Measurements from ENCODE around the gene ZBTB44. TPM values are rescaled to one million over a fixed set of nuclear protein-coding genes. Genes with fewer than 3 reads are reported as not detected.

Gene ZBTB44
- total and polyA plus RNA-seq, 7 donors = 9.2 to 162 (median 73.0) TPM

DNA sequence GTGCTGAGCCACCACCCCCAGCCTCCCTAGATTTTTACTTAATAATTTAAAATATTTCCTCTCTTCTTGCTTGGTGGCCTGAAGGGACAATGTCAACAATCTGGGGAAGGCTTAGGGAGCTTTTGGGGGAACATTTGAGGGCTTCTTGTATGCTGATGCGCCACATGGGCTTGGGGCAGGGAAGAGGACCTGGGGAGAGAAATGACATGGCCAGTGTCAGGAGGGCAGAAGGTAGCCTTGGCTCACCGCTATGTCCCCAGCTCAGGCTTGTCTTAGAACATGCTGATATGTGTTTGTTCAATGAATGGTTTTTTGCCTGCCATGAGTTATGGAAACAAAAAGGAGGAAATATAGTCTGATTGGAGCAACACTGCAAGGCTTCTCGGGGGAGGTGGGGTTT is 103.6 kb downstream of the ZBTB44 start:
- intact Hi-C loops (cut with DNase I) = loop anchor here (5.0 to 10.0 kb wide), 3 partner anchors 176 to 684 kb away; no protein-coding TSS in a partner anchor
- TF ChIP-seq POLR2A (IDR thresholded peaks at IDR 0.05) = no peak
- TF ChIP-seq EP300 (IDR thresholded peaks at IDR 0.05) = no peak
- TF ChIP-seq POLR2AphosphoS5 (IDR thresholded peaks at IDR 0.05) = no peak
- TF ChIP-seq, protein P1, sequence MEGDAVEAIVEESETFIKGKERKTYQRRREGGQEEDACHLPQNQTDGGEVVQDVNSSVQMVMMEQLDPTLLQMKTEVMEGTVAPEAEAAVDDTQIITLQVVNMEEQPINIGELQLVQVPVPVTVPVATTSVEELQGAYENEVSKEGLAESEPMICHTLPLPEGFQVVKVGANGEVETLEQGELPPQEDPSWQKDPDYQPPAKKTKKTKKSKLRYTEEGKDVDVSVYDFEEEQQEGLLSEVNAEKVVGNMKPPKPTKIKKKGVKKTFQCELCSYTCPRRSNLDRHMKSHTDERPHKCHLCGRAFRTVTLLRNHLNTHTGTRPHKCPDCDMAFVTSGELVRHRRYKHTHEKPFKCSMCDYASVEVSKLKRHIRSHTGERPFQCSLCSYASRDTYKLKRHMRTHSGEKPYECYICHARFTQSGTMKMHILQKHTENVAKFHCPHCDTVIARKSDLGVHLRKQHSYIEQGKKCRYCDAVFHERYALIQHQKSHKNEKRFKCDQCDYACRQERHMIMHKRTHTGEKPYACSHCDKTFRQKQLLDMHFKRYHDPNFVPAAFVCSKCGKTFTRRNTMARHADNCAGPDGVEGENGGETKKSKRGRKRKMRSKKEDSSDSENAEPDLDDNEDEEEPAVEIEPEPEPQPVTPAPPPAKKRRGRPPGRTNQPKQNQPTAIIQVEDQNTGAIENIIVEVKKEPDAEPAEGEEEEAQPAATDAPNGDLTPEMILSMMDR (IDR thresholded peaks at IDR 0.05) = no peak
- Histone ChIP-seq H3K4me3 (no peak overlapping the region), H3K27me3 (no peaks in the 10 kb centered on the region), H3K27ac (no peak overlapping the region), H3K9me3 (no peaks in the 10 kb centered on the region), H3K36me3 (no peaks in the 10 kb centered on the region), H3K4me1 (peaks cover 0 to 8% (median 0%) of the 10 kb centered on the region in 4 donors)
- no peak for DNase-seq
- 73 to 85% methylated on average over 3 of the region's 3 CpGs for WGBS, 2 donors

DNA sequence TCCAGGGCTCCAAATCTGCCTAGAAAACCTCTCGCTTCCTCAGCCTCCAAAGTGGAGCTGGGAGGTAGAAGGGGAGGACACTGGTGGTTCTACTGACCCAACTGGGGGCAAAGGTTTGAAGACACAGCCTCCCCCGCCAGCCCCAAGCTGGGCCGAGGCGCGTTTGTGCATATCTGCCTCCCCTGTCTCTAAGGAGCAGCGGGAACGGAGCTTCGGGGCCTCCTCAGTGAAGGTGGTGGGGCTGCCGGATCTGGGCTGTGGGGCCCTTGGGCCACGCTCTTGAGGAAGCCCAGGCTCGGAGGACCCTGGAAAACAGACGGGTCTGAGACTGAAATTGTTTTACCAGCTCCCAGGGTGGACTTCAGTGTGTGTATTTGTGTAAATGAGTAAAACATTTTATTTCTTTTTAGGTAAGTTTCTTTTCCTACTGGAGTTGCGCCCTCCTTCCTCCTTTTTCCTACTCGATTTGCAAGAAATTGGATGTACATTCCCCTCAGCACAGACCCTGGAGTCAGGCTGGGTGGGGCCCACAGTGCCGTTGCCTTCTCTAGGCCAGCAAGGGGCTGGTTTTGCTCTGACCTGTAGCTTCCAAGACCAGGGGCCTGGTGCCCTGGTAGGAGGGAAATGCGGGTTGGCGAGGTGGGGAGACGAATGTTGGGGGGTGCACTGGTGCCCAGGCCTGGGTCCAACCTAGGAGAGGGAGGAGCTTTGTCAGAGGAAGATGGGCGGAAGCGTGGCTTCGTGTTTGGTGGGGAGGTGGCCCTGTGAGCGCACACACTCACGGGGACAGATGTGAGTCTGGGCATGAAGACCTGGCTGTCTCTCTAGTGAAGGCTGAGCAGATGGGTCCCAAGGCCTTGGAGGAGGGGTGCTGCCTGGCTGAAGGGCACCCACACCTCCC is 104.5 kb downstream of the ZBTB44 start:
- peaks cover 0 to 8% (median 0%) of the 10 kb centered on the region in 4 donors for H3K4me1 ChIP-seq
- TF ChIP-seq POLR2A (IDR thresholded peaks at IDR 0.05) (no peak), POLR2AphosphoS5 (IDR thresholded peaks at IDR 0.05) (no peak), EP300 (IDR thresholded peaks at IDR 0.05) (no peak)
- no peak overlapping the region for H3K4me3 ChIP-seq
- H3K27ac ChIP-seq = no peak overlapping the region
- no peaks in the 10 kb centered on the region for H3K9me3 ChIP-seq
- H3K27me3 ChIP-seq = no peaks in the 10 kb centered on the region
- DNase-seq = peak; percentile 49
- no peaks in the 10 kb centered on the region for H3K36me3 ChIP-seq
- WGBS, 2 donors = 82 to 90% methylated on average over 23 of the region's 23 CpGs
- intact Hi-C loops (cut with DNase I) = loop anchor here (5.0 to 10.0 kb wide), 3 partner anchors 177 to 685 kb away; no protein-coding TSS in a partner anchor

DNA sequence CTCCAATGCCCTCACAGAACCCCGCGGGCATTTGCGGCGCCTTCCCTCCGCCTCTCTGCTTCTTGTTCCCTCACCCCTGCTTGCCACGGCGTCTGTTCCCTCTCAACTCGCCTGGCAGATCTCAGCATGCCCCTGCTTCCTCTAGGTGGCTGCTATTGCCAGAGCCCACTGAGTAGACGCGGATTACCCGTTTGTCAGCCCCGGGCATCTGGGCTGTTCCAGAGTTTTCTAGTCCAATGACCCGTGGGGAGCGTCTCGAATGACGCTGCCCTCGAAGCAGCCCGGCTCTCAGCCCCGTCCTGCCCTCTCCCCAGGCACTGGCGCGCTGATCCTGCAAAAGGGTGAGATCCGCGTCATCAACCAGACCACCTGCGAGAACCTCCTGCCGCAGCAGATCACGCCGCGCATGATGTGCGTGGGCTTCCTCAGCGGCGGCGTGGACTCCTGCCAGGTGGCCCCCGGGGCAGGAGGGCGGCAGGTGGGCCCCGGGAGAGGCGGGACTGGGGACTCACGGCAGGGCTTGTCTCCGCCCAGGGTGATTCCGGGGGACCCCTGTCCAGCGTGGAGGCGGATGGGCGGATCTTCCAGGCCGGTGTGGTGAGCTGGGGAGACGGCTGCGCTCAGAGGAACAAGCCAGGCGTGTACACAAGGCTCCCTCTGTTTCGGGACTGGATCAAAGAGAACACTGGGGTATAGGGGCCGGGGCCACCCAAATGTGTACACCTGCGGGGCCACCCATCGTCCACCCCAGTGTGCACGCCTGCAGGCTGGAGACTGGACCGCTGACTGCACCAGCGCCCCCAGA is 105.4 kb downstream of the ZBTB44 start:
- DNase-seq = peak; percentile 66
- 88 to 93% methylated on average over 53 of the region's 53 CpGs for WGBS, 2 donors

DNA sequence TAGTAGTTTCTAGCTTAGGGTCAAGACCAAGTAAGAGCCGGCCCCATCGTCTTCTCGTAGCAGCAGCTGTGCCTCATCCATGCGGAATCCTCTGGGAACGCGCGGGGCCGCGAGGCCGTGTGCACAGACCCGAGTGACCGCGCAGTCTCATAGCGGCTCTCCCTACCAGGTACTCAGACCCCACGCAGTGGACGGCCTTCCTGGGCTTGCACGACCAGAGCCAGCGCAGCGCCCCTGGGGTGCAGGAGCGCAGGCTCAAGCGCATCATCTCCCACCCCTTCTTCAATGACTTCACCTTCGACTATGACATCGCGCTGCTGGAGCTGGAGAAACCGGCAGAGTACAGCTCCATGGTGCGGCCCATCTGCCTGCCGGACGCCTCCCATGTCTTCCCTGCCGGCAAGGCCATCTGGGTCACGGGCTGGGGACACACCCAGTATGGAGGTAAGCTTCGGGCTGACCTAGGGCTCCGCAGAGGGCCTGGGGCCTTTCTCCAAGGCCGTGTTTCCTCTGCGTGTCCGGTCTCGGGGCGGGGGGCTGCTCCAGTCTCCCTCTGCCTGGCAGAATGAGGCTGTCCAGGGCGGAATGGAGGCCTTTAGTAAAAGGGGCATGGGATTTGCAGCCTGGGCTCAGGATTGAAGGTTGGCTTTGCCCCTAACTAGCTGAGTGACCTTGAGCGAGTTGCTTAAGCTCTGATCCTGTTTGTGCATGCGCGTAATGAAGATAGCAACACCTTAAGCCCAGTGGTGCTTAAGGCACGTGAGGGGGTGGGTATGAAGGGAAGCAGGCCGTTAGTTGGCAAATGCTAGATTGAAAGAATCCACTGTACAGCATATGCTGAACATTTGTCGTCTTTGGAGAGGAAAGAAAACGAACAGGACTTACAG is 106.2 kb downstream of the ZBTB44 start:
- WGBS, 2 donors = 93 to 94% methylated on average over 45 of the region's 45 CpGs
- TF ChIP-seq EP300 (IDR thresholded peaks at IDR 0.05) (no peak), POLR2AphosphoS5 (IDR thresholded peaks at IDR 0.05) (no peak), POLR2A (IDR thresholded peaks at IDR 0.05) (no peak)
- TF ChIP-seq, protein P1 (IDR thresholded peaks at IDR 0.05) = no peak
- intact Hi-C loops (cut with DNase I) = no loop called here
- Histone ChIP-seq H3K36me3 (no peaks in the 10 kb centered on the region), H3K27me3 (no peaks in the 10 kb centered on the region), H3K4me3 (no peak overlapping the region), H3K4me1 (peaks cover 0 to 8% (median 0%) of the 10 kb centered on the region in 4 donors), H3K27ac (peak overlapping the region in 2 of 4 donors; percentile 31 to 51), H3K9me3 (no peaks in the 10 kb centered on the region)
- DNase-seq = peak; percentile 62

More for the DNA sequence above, 105.4 kb downstream of the ZBTB44 start:
- Histone ChIP-seq H3K4me3 (no peak overlapping the region), H3K9me3 (no peaks in the 10 kb centered on the region), H3K27me3 (no peaks in the 10 kb centered on the region), H3K27ac (peak overlapping the region in 2 of 4 donors; percentile 31 to 51), H3K4me1 (peaks cover 0 to 8% (median 0%) of the 10 kb centered on the region in 4 donors), H3K36me3 (no peaks in the 10 kb centered on the region)
- intact Hi-C loops (cut with DNase I) = no loop called here
- TF ChIP-seq POLR2AphosphoS5 (IDR thresholded peaks at IDR 0.05) (peak in 1 of 4 donors; percentile 47), EP300 (IDR thresholded peaks at IDR 0.05) (no peak)

DNA sequence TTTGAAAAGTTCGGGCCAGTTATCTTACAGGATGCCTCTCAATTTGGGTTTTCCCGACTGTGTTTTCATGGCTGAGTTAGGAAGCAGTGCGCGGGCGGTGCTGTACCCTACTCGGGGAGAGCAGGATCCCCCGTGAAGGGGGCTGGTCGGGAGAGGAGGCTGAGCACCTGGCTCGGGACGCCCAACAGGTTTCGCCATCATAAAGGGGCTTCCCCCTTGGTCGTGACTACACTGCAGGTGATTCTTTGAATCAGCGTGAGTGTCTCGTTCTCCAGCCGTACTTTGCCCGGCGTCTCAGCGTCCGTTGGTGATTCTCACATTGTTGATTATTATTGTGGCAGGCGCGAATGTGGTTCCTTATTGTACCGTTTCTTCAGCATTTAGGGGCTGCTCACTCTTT is 108.6 kb downstream of the ZBTB44 start:
- intact Hi-C loops (cut with DNase I) = no loop called here
- peak; percentile 43 for DNase-seq
- Histone ChIP-seq H3K27me3 (no peaks in the 10 kb centered on the region), H3K36me3 (no peaks in the 10 kb centered on the region), H3K4me3 (no peak overlapping the region), H3K9me3 (no peaks in the 10 kb centered on the region), H3K4me1 (no peaks in the 10 kb centered on the region), H3K27ac (no peak overlapping the region)
- WGBS, 2 donors = 27 to 81% methylated on average over 22 of the region's 22 CpGs
- TF ChIP-seq, protein P1 (IDR thresholded peaks at IDR 0.05) = no peak
- TF ChIP-seq EP300 (IDR thresholded peaks at IDR 0.05) = no peak
- TF ChIP-seq POLR2AphosphoS5 (IDR thresholded peaks at IDR 0.05) = no peak
- no peak for TF ChIP-seq POLR2A (IDR thresholded peaks at IDR 0.05)

All from sigmoid colon (tissue), 7 donors.